Nucleus accumbens (tissue), 56 donors: ENCODE results near the gene CCR5.
A peak's percentile ranks its signal among the peaks of the same experiment; 100 is the strongest.

Experiments used
- DNase-seq, 56 donors: peaks; one replicate each; lab custom pipeline; 2025; lab: John Stamatoyannopoulos, UW

The CCR5 gene

GRCh38 chr3:46405301-46406019 lies 34.7 kb downstream of the CCR5 start:
- peak in 1 of 56 donors; percentile 11 for DNase-seq

- DNase-seq = peak in 2 of 56 donors; percentile 4 to 13
These were observed 35.7 kb downstream of the CCR5 start for GRCh38 chr3:46406443-46406787.

- DNase-seq = peak in 13 of 56 donors; percentile 5 to 34 (median 17)
These were observed 36.3 kb downstream of the CCR5 start, which contains the start of the genes CCR5AS and CCRL2 for GRCh38 chr3:46406788-46407611. CCR5AS (minus strand) TSS chr3:46407066. CCRL2 (plus strand) TSS chr3:46407259; CDS start chr3:46408080, 821 bp downstream.

- DNase-seq = no peak
These were observed 37.2 kb downstream of the CCR5 start for GRCh38 chr3:46407970-46408369.

GRCh38 chr3:46408853-46409252 lies 38.1 kb downstream of the CCR5 start:
- DNase-seq = no peak

- peak in 14 of 56 donors; percentile 8 to 39 (median 16) for DNase-seq
These were observed 39.2 kb downstream of the CCR5 start for GRCh38 chr3:46409739-46410489.

GRCh38 chr3:46410669-46411068 lies 39.9 kb downstream of the CCR5 start:
- DNase-seq = no peak

GRCh38 chr3:46411271-46411670 lies 40.5 kb downstream of the CCR5 start:
- no peak for DNase-seq

GRCh38 chr3:46412786-46413298 lies 42.1 kb downstream of the CCR5 start:
- no peak for DNase-seq

GRCh38 chr3:46413951-46414350 lies 43.2 kb downstream of the CCR5 start:
- DNase-seq = no peak

- no peak for DNase-seq
These were observed 44.0 kb downstream of the CCR5 start for GRCh38 chr3:46414739-46415138.

GRCh38 chr3:46416125-46416810 lies 45.5 kb downstream of the CCR5 start:
- DNase-seq = no peak

- DNase-seq = no peak
These were observed 46.2 kb downstream of the CCR5 start for GRCh38 chr3:46416811-46417510.

- no peak for DNase-seq
These were observed 47.3 kb downstream of the CCR5 start for GRCh38 chr3:46417841-46418611.

- DNase-seq = no peak
These were observed 49.1 kb downstream of the CCR5 start for GRCh38 chr3:46419816-46420215.

- no peak for DNase-seq
These were observed 50.2 kb downstream of the CCR5 start for GRCh38 chr3:46420931-46421330.

- DNase-seq = no peak
These were observed 51.9 kb downstream of the CCR5 start for GRCh38 chr3:46422617-46423016.

- DNase-seq = peak in 10 of 56 donors; percentile 5 to 40 (median 16)
These were observed 52.8 kb downstream of the CCR5 start for GRCh38 chr3:46423588-46423987.
